ENCODE data around the gene MAP4K5.

- TF ChIP-seq CTCF (IDR thresholded peaks at IDR 0.05) (no peak), POLR2AphosphoS5 (IDR thresholded peaks at IDR 0.05; ENCODE audit: low read depth, low read length) (no peak)
- TF ChIP-seq, protein P1, sequence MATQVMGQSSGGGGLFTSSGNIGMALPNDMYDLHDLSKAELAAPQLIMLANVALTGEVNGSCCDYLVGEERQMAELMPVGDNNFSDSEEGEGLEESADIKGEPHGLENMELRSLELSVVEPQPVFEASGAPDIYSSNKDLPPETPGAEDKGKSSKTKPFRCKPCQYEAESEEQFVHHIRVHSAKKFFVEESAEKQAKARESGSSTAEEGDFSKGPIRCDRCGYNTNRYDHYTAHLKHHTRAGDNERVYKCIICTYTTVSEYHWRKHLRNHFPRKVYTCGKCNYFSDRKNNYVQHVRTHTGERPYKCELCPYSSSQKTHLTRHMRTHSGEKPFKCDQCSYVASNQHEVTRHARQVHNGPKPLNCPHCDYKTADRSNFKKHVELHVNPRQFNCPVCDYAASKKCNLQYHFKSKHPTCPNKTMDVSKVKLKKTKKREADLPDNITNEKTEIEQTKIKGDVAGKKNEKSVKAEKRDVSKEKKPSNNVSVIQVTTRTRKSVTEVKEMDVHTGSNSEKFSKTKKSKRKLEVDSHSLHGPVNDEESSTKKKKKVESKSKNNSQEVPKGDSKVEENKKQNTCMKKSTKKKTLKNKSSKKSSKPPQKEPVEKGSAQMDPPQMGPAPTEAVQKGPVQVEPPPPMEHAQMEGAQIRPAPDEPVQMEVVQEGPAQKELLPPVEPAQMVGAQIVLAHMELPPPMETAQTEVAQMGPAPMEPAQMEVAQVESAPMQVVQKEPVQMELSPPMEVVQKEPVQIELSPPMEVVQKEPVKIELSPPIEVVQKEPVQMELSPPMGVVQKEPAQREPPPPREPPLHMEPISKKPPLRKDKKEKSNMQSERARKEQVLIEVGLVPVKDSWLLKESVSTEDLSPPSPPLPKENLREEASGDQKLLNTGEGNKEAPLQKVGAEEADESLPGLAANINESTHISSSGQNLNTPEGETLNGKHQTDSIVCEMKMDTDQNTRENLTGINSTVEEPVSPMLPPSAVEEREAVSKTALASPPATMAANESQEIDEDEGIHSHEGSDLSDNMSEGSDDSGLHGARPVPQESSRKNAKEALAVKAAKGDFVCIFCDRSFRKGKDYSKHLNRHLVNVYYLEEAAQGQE (IDR thresholded peaks at IDR 0.05; ENCODE audit: insufficient read depth in 1 of 2, low read depth in 2 of 2, low read length in 1 of 2), result no peak
These were observed 46.1 kb upstream of the MAP4K5 start for GRCh38 chr14:50578433-50578832.

Data from Panc1 (cell line).